Body of pancreas (tissue), 4 donors: ENCODE results near the gene CHRNG. TPM values are rescaled to one million over a fixed set of nuclear protein-coding genes. Genes with fewer than 3 reads are reported as not detected.

Experiments
- ATAC-seq: fragments of 150-250 bp; one replicate; pipeline ENCODE4 v1.9.1; 2016
- DNase-seq, 4 donors: peaks; one replicate each; pipeline ENCODE4 v3.0.0-alpha.2; 2019
- H3K27ac ChIP-seq, 4 donors: fragments of 200-600 bp; sonication (generic); 1 replicate in 3 of 4; 2 replicates in 1 of 4; pipeline versions ENCODE4 v1.5.1 to v1.6.1; 2016 to 2019; ENCODE audit warnings: mild to moderate bottlenecking in 1 of 4, mixed read lengths in 1 of 4, moderate library complexity in 1 of 4
- H3K27me3 ChIP-seq, 2 donors: fragments of 200-600 bp; sonication (generic); one replicate each; pipeline ENCODE4 v1.6.0; 2016; ENCODE audit warnings: mild to moderate bottlenecking in 1 of 2
- H3K36me3 ChIP-seq, 2 donors: fragments of 200-600 bp; sonication (generic); replicated peaks in 1 of 2; 2 replicates each; pipeline ENCODE4 v1.5.1; 2016; ENCODE audit warnings: low read depth in 2 of 2; ENCODE audit not compliant: insufficient read depth in 1 of 2
- H3K4me1 ChIP-seq: fragments of 200-600 bp; sonication (generic); one replicate; pipeline ENCODE4 v1.6.0; 2016
- H3K4me3 ChIP-seq, 2 donors: fragments of 200-600 bp; sonication (generic); 1 replicate in 1 of 2; 2 replicates in 1 of 2; pipeline ENCODE4 v1.5.1; 2016 to 2019
- H3K9me3 ChIP-seq, 3 donors: fragments of 200-600 bp; sonication (generic); 1 replicate in 2 of 3; 2 replicates in 1 of 3; pipeline ENCODE4 v1.5.1; 2016
- CTCF ChIP-seq, 7 experiments: fragments of 450-650 bp in 4 of 7; fragments of 200-600 bp in 3 of 7; sonication (generic) in 3 of 7; IDR thresholded peaks; one replicate each; pipeline ENCODE4 v1.5.1; 2016 to 2019; ENCODE audit warnings: antibody characterized with exemption in 7 of 7
- POLR2A ChIP-seq, 3 donors: fragments of 450-650 bp; IDR thresholded peaks; one replicate each; pipeline ENCODE4 v1.6.1; 2016; ENCODE audit warnings: antibody characterized with exemption in 3 of 3, mild to moderate bottlenecking in 2 of 3
- WGBS, 2 donors: methylation state at CpG; one replicate each; pipeline ENCODE4 v1.1.5; 2017; 5-methylcytosine and 5-hydroxymethylcytosine counted together
- intact Hi-C: fragments of 100-400 bp; cut with DNase I; formaldehyde crosslinking; loops from one replicate; pipeline ENCODE4 v1.15.1; 2023
- total RNA-seq, 2 donors: library from RNA; depleted of rRNA; stranded (reverse); fragments of >200 nt; gene quantifications; one replicate each; pipeline ENCODE4 v1.1.0, GENCODE V29; 2016

The CHRNG gene
- total RNA-seq, 2 donors from 2014 or later = not detected

- peaks cover 0 to 32% of the 10 kb centered on the region in 2 donors for H3K27me3 ChIP-seq
- WGBS, 2 donors = 65 to 74% methylated on average over 17 to 19 of the region's 19 CpGs
- peaks cover 24% of the 10 kb centered on the region for H3K4me1 ChIP-seq
- H3K27ac ChIP-seq = no peak within 1 kb of the TSS
- intact Hi-C loops = loop anchor here (5.0 to 10.0 kb wide), 2 partner anchors 73 to 615 kb away; no protein-coding TSS in a partner anchor
- no peak within 1 kb of the TSS for H3K4me3 ChIP-seq
- no peaks in the 10 kb centered on the region for H3K36me3 ChIP-seq
- DNase-seq = no peak
- no peak for ATAC-seq
- TF ChIP-seq CTCF (IDR thresholded peaks at IDR 0.05) (no peak), POLR2A (IDR thresholded peaks at IDR 0.05) (no peak)
- no peaks in the 10 kb centered on the region for H3K9me3 ChIP-seq
Measured at GRCh38 chr2:232519581-232520438, 19.7 kb upstream of the CHRNG start, which contains the start of gene PRSS56. Gene PRSS56 (plus strand): TSS chr2:232520388. CDS start chr2:232520599, 211 bp downstream.

GRCh38 chr2:232520489-232520888 is 19.0 kb upstream of the CHRNG start:
- DNase-seq = no peak
- Histone ChIP-seq H3K27me3 (peaks cover 0 to 34% of the 10 kb centered on the region in 2 donors), H3K4me3 (no peak overlapping the region), H3K27ac (no peak overlapping the region), H3K36me3 (no peaks in the 10 kb centered on the region), H3K4me1 (peaks cover 29% of the 10 kb centered on the region), H3K9me3 (no peaks in the 10 kb centered on the region)
- 61 to 69% methylated on average over 14 to 15 of the region's 15 CpGs for WGBS, 2 donors
- no peak for TF ChIP-seq POLR2A (IDR thresholded peaks at IDR 0.05)
- TF ChIP-seq CTCF (IDR thresholded peaks at IDR 0.05) = no peak
- ATAC-seq = no peak
- intact Hi-C loops = loop anchor here (5.0 to 10.0 kb wide), 2 partner anchors 73 to 616 kb away; no protein-coding TSS in a partner anchor

GRCh38 chr2:232521098-232521497 is 18.4 kb upstream of the CHRNG start:
- no peak for ATAC-seq
- peaks cover 31% of the 10 kb centered on the region for H3K4me1 ChIP-seq
- DNase-seq = no peak
- H3K27me3 ChIP-seq = peaks cover 0 to 34% of the 10 kb centered on the region in 2 donors
- no peak overlapping the region for H3K27ac ChIP-seq
- TF ChIP-seq POLR2A (IDR thresholded peaks at IDR 0.05) (no peak), CTCF (IDR thresholded peaks at IDR 0.05) (no peak)
- WGBS, 2 donors = 77 to 83% methylated on average over 13 to 14 of the region's 14 CpGs
- intact Hi-C loops = loop anchor here (5.0 to 10.0 kb wide), 2 partner anchors 74 to 616 kb away; no protein-coding TSS in a partner anchor
- H3K36me3 ChIP-seq = no peaks in the 10 kb centered on the region
- no peak overlapping the region for H3K4me3 ChIP-seq
- no peaks in the 10 kb centered on the region for H3K9me3 ChIP-seq

- 4 to 5% methylated on average over 18 to 61 of the region's 66 CpGs for WGBS, 2 donors
- Histone ChIP-seq H3K9me3 (no peaks in the 10 kb centered on the region), H3K27ac (no peak overlapping the region), H3K36me3 (no peaks in the 10 kb centered on the region), H3K4me3 (no peak overlapping the region), H3K27me3 (peaks cover 0 to 34% of the 10 kb centered on the region in 2 donors), H3K4me1 (peaks cover 31% of the 10 kb centered on the region)
- no peak for TF ChIP-seq POLR2A (IDR thresholded peaks at IDR 0.05)
- TF ChIP-seq CTCF (IDR thresholded peaks at IDR 0.05) = peak; percentile 45 to 97 (median 80)
- peak; percentile 57 for ATAC-seq
- intact Hi-C loops = loop anchor here (5.0 to 10.0 kb wide), 2 partner anchors 75 to 617 kb away; no protein-coding TSS in a partner anchor
- DNase-seq = peak; percentile 40 to 73 (median 64)
Measured at GRCh38 chr2:232521959-232522622, 17.4 kb upstream of the CHRNG start.
